Forelimb muscle (tissue), 1 donor: ENCODE results near the gene RNPEPL1. TPM values are rescaled to one million over a fixed set of nuclear protein-coding genes. Genes with fewer than 3 reads are reported as not detected.

Experiments used
- DNase-seq: peaks from one replicate; pipeline ENCODE4 v3.0.0-alpha.2; 2013; ENCODE audit warnings: low read depth
- polyA plus RNA-seq: library from polyadenylated mRNA; unstranded; fragments of 120-200 nt; gene quantifications from one replicate; pipeline ENCODE4 v1.2.1, GENCODE V29; 2013; ENCODE audit not compliant: insufficient read length

RNPEPL1 gene
- polyA plus RNA-seq, 1 donor = 33.2 TPM

- DNase-seq = no peak
Measured at GRCh38 chr2:240564561-240565332, 3.5 kb upstream of the RNPEPL1 start.

GRCh38 chr2:240565333-240566202, 2.7 kb upstream of the RNPEPL1 start:
- DNase-seq = no peak

- DNase-seq = no peak
Measured at GRCh38 chr2:240566203-240567136, 1.8 kb upstream of the RNPEPL1 start.

GRCh38 chr2:240567137-240567871, 980 bp upstream of the RNPEPL1 start:
- no peak for DNase-seq

GRCh38 chr2:240568678-240569522, 616 bp downstream of the RNPEPL1 start:
- DNase-seq = no peak

- DNase-seq = no peak
Measured at GRCh38 chr2:240569523-240569997, 1.3 kb downstream of the RNPEPL1 start.

GRCh38 chr2:240569998-240570530, 1.8 kb downstream of the RNPEPL1 start:
- DNase-seq = no peak

- no peak for DNase-seq
Measured at GRCh38 chr2:240570531-240571313, 2.4 kb downstream of the RNPEPL1 start.

GRCh38 chr2:240571314-240571973, 3.2 kb downstream of the RNPEPL1 start:
- DNase-seq = no peak

DNA sequence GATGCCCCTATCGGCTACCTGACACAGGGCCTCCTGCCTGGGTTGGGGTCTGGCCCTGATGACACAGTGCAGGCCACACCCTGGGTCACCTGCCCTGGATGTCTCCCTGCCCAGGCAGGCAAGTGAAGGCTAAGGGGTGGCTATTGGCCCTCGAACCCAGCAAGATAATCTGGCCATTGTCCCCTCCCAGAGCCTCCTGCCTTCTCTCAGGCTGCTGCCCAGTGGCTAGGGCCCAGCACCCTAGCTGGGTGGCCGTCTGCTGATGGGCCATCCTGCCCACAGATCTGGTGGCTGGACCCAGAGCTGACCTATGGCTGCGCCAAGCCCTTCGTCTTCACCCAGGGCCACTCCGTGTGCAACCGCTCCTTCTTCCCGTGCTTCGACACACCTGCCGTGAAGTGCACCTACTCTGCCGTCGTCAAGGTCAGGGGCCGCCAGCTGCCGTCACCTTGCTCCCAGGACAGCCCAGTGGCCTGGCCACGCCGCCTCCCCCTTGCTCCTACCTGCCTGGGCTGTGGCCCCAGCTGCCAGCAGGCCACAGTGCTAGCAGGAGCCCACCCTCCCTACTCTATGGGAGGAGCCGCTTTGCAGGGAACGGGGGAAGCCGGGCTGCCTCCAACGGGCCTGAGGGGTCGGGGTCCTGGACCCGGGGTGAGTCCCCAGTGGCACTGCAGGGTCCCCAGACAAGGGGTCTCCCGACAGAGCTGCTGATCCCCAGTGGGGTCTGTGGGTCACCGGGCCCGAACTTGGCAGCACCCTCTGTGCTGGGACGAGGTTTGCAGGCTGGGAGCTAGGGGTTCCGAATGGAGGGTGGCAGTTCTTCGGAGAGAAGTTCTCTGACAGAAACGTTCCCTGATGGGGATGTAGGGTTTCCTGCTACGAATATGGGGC, 4.1 kb downstream of the RNPEPL1 start:
- no peak for DNase-seq

DNA sequence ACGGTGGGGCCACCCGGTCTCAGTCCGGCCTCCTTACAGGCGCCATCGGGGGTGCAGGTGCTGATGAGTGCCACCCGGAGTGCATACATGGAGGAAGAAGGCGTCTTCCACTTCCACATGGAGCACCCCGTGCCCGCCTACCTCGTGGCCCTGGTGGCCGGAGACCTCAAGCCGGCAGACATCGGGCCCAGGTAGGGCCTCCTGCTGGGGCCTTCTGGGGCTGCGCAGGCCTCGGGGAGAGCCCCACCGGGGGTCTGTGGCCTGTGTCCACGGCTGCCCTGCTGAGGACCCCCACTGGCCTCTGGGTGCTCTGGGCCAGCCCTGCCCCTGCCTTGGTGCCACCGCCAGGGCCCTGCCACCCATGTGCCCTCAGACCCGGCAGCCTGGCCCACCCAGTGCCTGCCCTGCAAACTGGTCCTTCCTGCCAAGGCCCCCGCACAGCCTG, 4.8 kb downstream of the RNPEPL1 start:
- DNase-seq = no peak

DNA sequence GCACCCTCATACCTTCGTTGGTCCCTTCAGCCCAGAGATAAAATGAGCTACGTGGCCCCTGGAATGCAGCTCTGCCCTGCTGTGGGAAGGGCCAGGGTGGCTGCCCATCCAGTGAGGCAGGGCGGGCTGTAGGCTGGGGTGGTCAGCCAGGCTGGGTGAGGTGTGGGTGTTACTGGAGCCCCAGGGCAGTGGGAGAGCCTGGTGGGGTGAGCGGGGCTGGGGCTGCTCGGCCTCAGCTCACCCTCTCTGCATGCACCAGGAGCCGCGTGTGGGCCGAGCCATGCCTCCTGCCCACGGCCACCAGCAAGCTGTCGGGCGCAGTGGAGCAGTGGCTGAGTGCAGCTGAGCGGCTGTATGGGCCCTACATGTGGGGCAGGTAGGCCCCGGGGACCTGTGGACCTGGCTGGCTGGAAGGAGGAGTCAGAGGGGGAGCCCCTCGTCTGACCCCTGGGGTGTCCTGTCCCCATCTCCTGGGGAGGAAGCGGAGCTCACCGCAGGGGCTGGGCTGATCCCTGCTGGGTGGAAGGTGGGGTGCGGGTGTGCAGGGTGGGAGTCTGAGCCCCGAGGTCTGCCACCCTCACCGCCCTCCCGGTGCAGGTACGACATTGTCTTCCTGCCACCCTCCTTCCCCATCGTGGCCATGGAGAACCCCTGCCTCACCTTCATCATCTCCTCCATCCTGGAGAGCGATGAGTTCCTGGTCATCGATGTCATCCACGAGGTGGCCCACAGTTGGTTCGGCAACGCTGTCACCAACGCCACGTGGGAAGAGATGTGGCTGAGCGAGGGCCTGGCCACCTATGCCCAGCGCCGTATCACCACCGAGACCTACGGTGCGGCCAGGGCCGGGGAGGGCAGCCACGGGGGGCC, 5.5 kb downstream of the RNPEPL1 start:
- DNase-seq = no peak

DNA sequence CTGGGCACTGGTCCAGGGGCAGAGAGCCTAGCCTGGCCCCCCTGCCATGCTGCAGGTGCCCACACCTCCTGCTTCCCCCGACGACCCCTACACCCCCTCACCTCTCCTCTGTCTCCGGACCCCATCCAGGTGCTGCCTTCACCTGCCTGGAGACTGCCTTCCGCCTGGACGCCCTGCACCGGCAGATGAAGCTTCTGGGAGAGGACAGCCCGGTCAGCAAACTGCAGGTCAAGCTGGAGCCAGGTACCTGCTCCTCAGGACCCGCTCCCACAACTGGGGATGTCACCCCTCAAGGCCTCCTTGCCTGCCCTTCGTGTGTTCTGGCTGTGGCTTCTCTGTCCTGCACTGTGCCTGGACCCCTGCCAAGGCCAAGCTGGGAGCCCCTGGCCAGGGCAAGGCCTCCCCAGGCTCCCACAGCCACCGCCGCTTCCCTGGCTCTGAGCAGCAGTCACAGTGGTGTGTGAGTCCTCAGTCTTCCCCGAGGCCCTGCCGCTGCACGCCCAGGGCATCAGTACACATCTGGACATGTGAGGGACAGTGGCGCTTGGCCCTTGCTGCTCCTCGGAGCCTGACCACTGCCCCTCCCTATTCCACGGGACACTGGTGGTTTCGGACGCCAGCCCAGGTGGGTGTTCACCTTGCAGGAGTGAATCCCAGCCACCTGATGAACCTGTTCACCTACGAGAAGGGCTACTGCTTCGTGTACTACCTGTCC, 6.3 kb downstream of the RNPEPL1 start:
- no peak for DNase-seq

DNA sequence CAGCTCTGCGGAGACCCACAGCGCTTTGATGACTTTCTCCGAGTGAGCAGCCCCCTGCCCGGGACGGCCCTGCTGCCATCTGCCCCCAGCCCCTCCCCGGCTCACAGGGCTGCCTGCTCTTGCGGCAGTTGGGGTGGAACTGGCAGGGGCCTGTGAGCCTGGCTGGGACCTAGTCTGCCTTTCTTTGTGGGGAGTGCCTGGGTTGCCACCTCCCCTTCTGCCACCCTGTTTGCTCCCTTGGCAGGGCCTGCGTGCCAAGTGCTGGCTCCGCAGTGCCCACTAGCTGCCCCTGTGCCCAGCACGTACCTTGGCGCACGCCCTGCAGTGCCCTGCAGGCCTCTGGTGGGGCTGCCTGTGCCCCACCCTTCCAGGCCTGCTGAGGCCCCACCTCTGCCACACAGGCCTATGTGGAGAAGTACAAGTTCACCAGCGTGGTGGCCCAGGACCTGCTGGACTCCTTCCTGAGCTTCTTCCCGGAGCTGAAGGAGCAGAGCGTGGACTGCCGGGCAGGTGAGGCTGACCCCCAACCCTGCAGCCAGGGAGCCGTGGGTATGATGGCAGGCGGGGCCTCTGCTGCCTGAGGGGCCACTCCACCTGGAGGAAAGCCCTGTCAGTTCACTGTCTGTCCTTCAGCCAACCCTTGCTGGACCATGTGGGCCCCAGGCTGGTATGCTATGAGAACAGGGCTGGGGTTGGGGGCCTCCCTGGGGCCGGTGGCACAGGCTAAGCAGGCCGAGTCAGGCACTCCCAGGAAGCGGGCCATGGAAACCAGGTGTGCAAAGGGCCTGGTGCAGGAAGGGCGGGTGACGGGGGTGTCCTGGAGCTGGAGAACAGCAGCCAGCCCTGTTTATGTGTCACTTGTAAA, 7.0 kb downstream of the RNPEPL1 start:
- DNase-seq = no peak

- no peak for DNase-seq
Measured at GRCh38 chr2:240576036-240576435, 7.8 kb downstream of the RNPEPL1 start.
